K562 treated with DMSO at 1 percent for 48 hours (cell line): Measurements from ENCODE around the gene PJA1. TPM values are rescaled to one million over a fixed set of nuclear protein-coding genes. Genes with fewer than 3 reads are reported as not detected.

Source experiments
- total RNA-seq: library from RNA; unstranded; fragments of 300-600 nt; gene quantifications from 2 replicates; pipeline ENCODE4 v1.2.3, GENCODE V29; 2022; ENCODE audit warnings: low replicate concordance; ENCODE audit errors: extremely low read depth

PJA1 gene
- not detected in 2 replicates for total RNA-seq

GRCh38 chrX:69165087-69165651, at the start of gene PJA1:
Gene PJA1, minus strand, starts transcription at chrX:69165453. Its CDS starts 2,380 bp downstream, at chrX:69163073.

